Keratinocyte (primary cell): Measurements from ENCODE around the gene FOXD2.

Experiments
- CTCF ChIP-seq, 3 experiments: IDR thresholded peaks in 1 of 3; conservative IDR thresholded peaks in 1 of 3; optimal IDR thresholded peaks in 1 of 3; 2 replicates in 2 of 3; 3 replicates in 1 of 3; pipeline versions ENCODE3 to v1.5.1; 2011; ENCODE audit warnings: low read length in 3 of 3, mild to moderate bottlenecking in 3 of 3, moderate library complexity in 2 of 3, control low read depth in 1 of 3, inconsistent platforms in 1 of 3; ENCODE audit not compliant: insufficient read depth in 2 of 3; ENCODE audit errors: extremely low read depth in 1 of 3
- EZH2 ChIP-seq: IDR thresholded peaks from one replicate; pipeline ENCODE4 v1.6.1; 2012; ENCODE audit warnings: inconsistent platforms, mild to moderate bottlenecking, low read length, moderate library complexity

GRCh38 chr1:47417170-47418044 is 20.4 kb upstream of the FOXD2 start:
- TF ChIP-seq CTCF (optimal IDR thresholded peaks at IDR 0.05 in 1 of 3, IDR thresholded peaks at IDR 0.05 in 1 of 3, conservative IDR thresholded peaks at IDR 0.05 in 1 of 3; ENCODE audit: extremely low read depth in 1 of 3, insufficient read depth in 2 of 3, low read length in 3 of 3) (no peak), EZH2 (no peak)
